HCT116 (cell line): ENCODE measurements around the gene GNG12. TPM values are rescaled to one million over a fixed set of nuclear protein-coding genes. Genes with fewer than 3 reads are reported as not detected.

Experiments used
- ATAC-seq: fragments of 200-7000 bp; cut with Tn5 transposase; 2 replicates; pipeline ENCODE4 v1.9.1; 2020; ENCODE audit warnings: mild to moderate bottlenecking, moderate library complexity
- BruUV-seq: library from RNA; stranded (reverse); fragments of 400-500 nt; replicated peaks from 2 replicates; lab custom pipeline; 2021; lab: Mats Ljungman, UMichigan
- CTCF ChIA-PET: fragments of 300-600 bp; sonication (Branson Sonifier 250); formaldehyde crosslinking; loops from one replicate; lab custom pipeline; 2021; ENCODE audit warnings: antibody characterized with exemption; lab: Charles Lee
- POLR2A ChIA-PET: fragments of 300-600, 350-600 bp; sonication (Branson Sonifier 250); formaldehyde crosslinking; loops from one replicate; lab custom pipeline; 2021; ENCODE audit warnings: antibody characterized with exemption; lab: Charles Lee
- RAD21 ChIA-PET, 2 experiments: fragments of 300-600 bp; sonication (Branson Sonifier 250); formaldehyde crosslinking; loops; one replicate each; lab custom pipeline; 2023; ENCODE audit warnings: low total read pairs in 2 of 2; ENCODE audit not compliant: uncharacterized antibody in 2 of 2, unreplicated experiment in 2 of 2, low non-redundant PET in 1 of 2; lab: Charles Lee
- DNase-seq: peaks from one replicate; pipeline ENCODE4 v3.0.0-alpha.2; 2010; ENCODE audit warnings: low read depth, low spot score
- H2AFZ ChIP-seq: fragments of 200-600 bp; shearing (Covaris generic), sonication (generic); 2 replicates; pipeline ENCODE4 v1.6.1; 2017; ENCODE audit warnings: low read depth, mixed run types, mixed read lengths, antibody characterized with exemption, low read length; ENCODE audit not compliant: poor library complexity, severe bottlenecking
- H3K27ac ChIP-seq: 2 replicates; pipeline ENCODE4 v1.5.1; 2012; ENCODE audit warnings: low read depth, low read length
- H3K27me3 ChIP-seq: fragments of 200-600 bp; sonication (generic); 2 replicates; pipeline ENCODE4 v1.6.1; 2016; ENCODE audit warnings: mixed run types, low read length, mixed read lengths; ENCODE audit not compliant: insufficient read depth
- H3K36me3 ChIP-seq, 2 experiments: fragments of 200-500 bp in 1 of 2; fragments of 200-600 bp in 1 of 2; sonication (Bioruptor generic) in 1 of 2; sonication (generic) in 1 of 2; 2 replicates each; pipeline versions ENCODE4 v1.5.1 to v1.6.1; 2014 to 2016; ENCODE audit warnings: low read length in 2 of 2, inconsistent platforms in 1 of 2, mixed read lengths in 1 of 2, mixed run types in 1 of 2; ENCODE audit not compliant: insufficient read depth in 2 of 2, control insufficient read depth in 1 of 2
- H3K4me1 ChIP-seq, 2 experiments: fragments of 200-600 bp in 1 of 2; sonication (generic) in 1 of 2; 2 replicates each; pipeline versions ENCODE4 v1.5.1 to v1.6.1; 2012 to 2017; ENCODE audit warnings: low read length in 2 of 2, inconsistent platforms in 1 of 2, mild to moderate bottlenecking in 1 of 2, mixed read lengths in 1 of 2, mixed run types in 1 of 2, moderate library complexity in 1 of 2; ENCODE audit not compliant: insufficient read depth in 2 of 2, control insufficient read depth in 1 of 2
- H3K4me2 ChIP-seq: fragments of 200-600 bp; sonication (generic); 2 replicates; pipeline ENCODE4 v1.6.1; 2017; ENCODE audit warnings: mixed run types, low read length, mixed read lengths
- H3K4me3 ChIP-seq, 2 experiments: fragments of 200-600 bp in 1 of 2; sonication (generic) in 1 of 2; replicated peaks in 1 of 2; 2 replicates each; pipeline ENCODE4 v1.5.1; 2011 to 2016; ENCODE audit warnings: low read length in 2 of 2, control low read depth in 1 of 2, low read depth in 1 of 2, mild to moderate bottlenecking in 1 of 2, mixed read lengths in 1 of 2, mixed run types in 1 of 2
- H3K79me2 ChIP-seq: fragments of 200-600 bp; sonication (generic); 2 replicates; pipeline ENCODE4 v1.6.1; 2017; ENCODE audit warnings: mild to moderate bottlenecking, mixed run types, low read length, moderate library complexity, mixed read lengths; ENCODE audit not compliant: insufficient read depth
- H3K9ac ChIP-seq: fragments of 200-600 bp; sonication (generic); 2 replicates; pipeline ENCODE4 v1.6.1; 2016; ENCODE audit warnings: low read length, mixed read lengths
- H3K9me2 ChIP-seq: fragments of 200-600 bp; sonication (generic), shearing (Covaris generic); 2 replicates; pipeline ENCODE4 v1.6.1; 2017; ENCODE audit warnings: mixed run types, mild to moderate bottlenecking, moderate library complexity; ENCODE audit not compliant: insufficient read depth
- H3K9me3 ChIP-seq, 2 experiments: fragments of 200-500 bp in 1 of 2; fragments of 200-600 bp in 1 of 2; sonication (Bioruptor generic) in 1 of 2; sonication (generic) in 1 of 2; 2 replicates each; pipeline ENCODE4 v1.6.1; 2014 to 2017; ENCODE audit warnings: low read length in 2 of 2, mixed read lengths in 2 of 2, inconsistent platforms in 1 of 2, low read depth in 1 of 2, mild to moderate bottlenecking in 1 of 2, mixed run types in 1 of 2, moderate library complexity in 1 of 2; ENCODE audit not compliant: control insufficient read depth in 1 of 2, insufficient read depth in 1 of 2
- H4K20me1 ChIP-seq: fragments of 200-600 bp; sonication (generic), shearing (Covaris generic); 2 replicates; pipeline ENCODE4 v1.6.1; 2017; ENCODE audit warnings: mixed run types, mild to moderate bottlenecking, moderate library complexity; ENCODE audit not compliant: insufficient read depth
- ATF3 ChIP-seq: IDR thresholded peaks from 2 replicates; pipeline ENCODE4 v1.6.1; 2012
- CTCF ChIP-seq, 3 experiments: fragments of 200-600 bp in 1 of 3; sonication (generic) in 1 of 3; IDR thresholded peaks in 2 of 3; conservative IDR thresholded peaks in 1 of 3; 2 replicates each; pipeline ENCODE4 v1.5.1; 2012 to 2017; ENCODE audit warnings: low read depth in 2 of 3, low read length in 2 of 3, antibody characterized with exemption in 1 of 3, borderline replicate concordance in 1 of 3, control low read depth in 1 of 3, mild to moderate bottlenecking in 1 of 3, mixed read lengths in 1 of 3, mixed run types in 1 of 3, moderate library complexity in 1 of 3; ENCODE audit not compliant: insufficient read depth in 1 of 3
- EGR1 ChIP-seq: IDR thresholded peaks from 2 replicates; pipeline ENCODE4 v1.6.1; 2012; ENCODE audit warnings: low read depth
- EZH2phosphoT487 ChIP-seq: fragments of 200-600 bp; IDR thresholded peaks from 2 replicates; pipeline ENCODE4 v1.6.1; 2018; ENCODE audit warnings: antibody characterized with exemption, borderline replicate concordance
- POLR2A ChIP-seq: IDR thresholded peaks from 2 replicates; pipeline ENCODE4 v1.7.0; 2011; ENCODE audit warnings: borderline replicate concordance; ENCODE audit not compliant: insufficient read depth, insufficient read length; ENCODE audit errors: extremely low read depth
- POLR2AphosphoS5 ChIP-seq: IDR thresholded peaks from 2 replicates; pipeline ENCODE4 v1.6.1; 2011; ENCODE audit warnings: mild to moderate bottlenecking, low read depth, low read length, moderate library complexity
- SRF ChIP-seq: IDR thresholded peaks from 2 replicates; pipeline ENCODE4 v1.6.1; 2012; ENCODE audit warnings: low read depth
- TCF7L2 ChIP-seq: IDR thresholded peaks from 2 replicates; pipeline ENCODE4 v1.7.0; 2011; ENCODE audit warnings: borderline replicate concordance, inconsistent platforms; ENCODE audit not compliant: insufficient read depth, insufficient read length; ENCODE audit errors: extremely low read depth
- YY1 ChIP-seq: IDR thresholded peaks from 2 replicates; pipeline ENCODE4 v1.6.1; 2011; ENCODE audit warnings: low read length, low read depth, moderate library complexity, mild to moderate bottlenecking; ENCODE audit not compliant: insufficient replicate concordance; ENCODE audit errors: extremely low read depth
- ZNF274 ChIP-seq: fragments of 200-500 bp; sonication (Bioruptor generic); IDR thresholded peaks from 2 replicates; pipeline ENCODE4 v1.6.1; 2014; ENCODE audit warnings: mild to moderate bottlenecking, low read depth, low read length, inconsistent platforms
- intact Hi-C: fragments of 100-400 bp; cut with micrococcal nuclease; formaldehyde crosslinking; loops from 2 replicates; pipeline ENCODE4 v1.10.0; 2022
- total RNA-seq: library from RNA; stranded (reverse); gene quantifications from one replicate; pipeline ENCODE4 v1.2.1, GENCODE V29; 2021; ENCODE audit not compliant: unreplicated experiment

Gene GNG12
- total RNA-seq, 1 experiment from 2014 or later, result 49.6 TPM

- no peaks in the 10 kb centered on the region for H4K20me1 ChIP-seq
- no peaks in the 10 kb centered on the region for H3K36me3 ChIP-seq
- intact Hi-C loops, result no loop called here
- H3K27me3 ChIP-seq, result no peaks in the 10 kb centered on the region
- no TSS peak for BruUV-seq
- no peak overlapping the region for H3K4me3 ChIP-seq
- H3K79me2 ChIP-seq, result no peaks in the 10 kb centered on the region
- ChIA-PET RAD21 (no interaction called here), POLR2A (interaction anchor here (0.9 kb wide), 1 partner anchor 17 kb away, joined by 3 read pairs; no protein-coding TSS in a partner anchor), CTCF (no interaction called here)
- H3K9me3 ChIP-seq, result no peaks in the 10 kb centered on the region
- H3K9ac ChIP-seq, result no peak overlapping the region
- TF ChIP-seq POLR2A (no peak), POLR2AphosphoS5 (no peak), EZH2phosphoT487 (no peak), TCF7L2 (no peak), ATF3 (no peak), YY1 (no peak), ZNF274 (no peak), EGR1 (no peak), SRF (no peak), CTCF (IDR thresholded peaks at IDR 0.05 in 2 of 3, conservative IDR thresholded peaks at IDR 0.05 in 1 of 3; ENCODE audit: borderline replicate concordance in 1 of 3, insufficient read depth in 1 of 3, low read depth in 2 of 3, low read length in 2 of 3) (no peak)
- ATAC-seq (no peak), DNase-seq (no peak)
- no peak overlapping the region for H3K4me2 ChIP-seq
- H3K4me1 ChIP-seq, result peaks cover 16 to 30% of the 10 kb centered on the region in 2 experiments
- no peak overlapping the region for H2AFZ ChIP-seq
- no peak overlapping the region for H3K27ac ChIP-seq
- no peaks in the 10 kb centered on the region for H3K9me2 ChIP-seq
These were observed 99.0 kb downstream of the GNG12 start for GRCh38 chr1:67734323-67734690.
